Spleen (tissue), 11 donors: Measurements from ENCODE around the gene GIT1. TPM values are rescaled to one million over a fixed set of nuclear protein-coding genes. Genes with fewer than 3 reads are reported as not detected.

ENCODE experiments used
- DNase-seq: peaks from one replicate; pipeline ENCODE4 v3.0.0-alpha.2; 2020
- H3K27ac ChIP-seq, 8 donors: fragments of 200-600 bp; sonication (generic) in 7 of 8; 1 replicate in 4 of 8; 2 replicates in 4 of 8; pipeline versions ENCODE4 v1.5.0 to v1.8.0; 2016 to 2021; ENCODE audit warnings: inconsistent platforms in 4 of 8, mild to moderate bottlenecking in 4 of 8, moderate library complexity in 1 of 8
- H3K27me3 ChIP-seq, 7 donors: fragments of 200-600 bp; sonication (generic) in 6 of 7; replicated peaks in 1 of 7; 1 replicate in 4 of 7; 2 replicates in 3 of 7; pipeline versions ENCODE4 v1.5.0 to v1.8.0; 2016 to 2021; ENCODE audit warnings: inconsistent platforms in 3 of 7, mild to moderate bottlenecking in 1 of 7
- H3K36me3 ChIP-seq, 6 donors: fragments of 200-600 bp; sonication (generic) in 5 of 6; 1 replicate in 4 of 6; 2 replicates in 2 of 6; pipeline versions ENCODE4 v1.5.0 to v1.8.0; 2016 to 2021; ENCODE audit warnings: inconsistent platforms in 2 of 6
- H3K4me1 ChIP-seq, 6 donors: fragments of 200-600 bp; sonication (generic) in 5 of 6; 1 replicate in 3 of 6; 2 replicates in 3 of 6; pipeline versions ENCODE4 v1.5.0 to v1.8.0; 2016 to 2021; ENCODE audit warnings: inconsistent platforms in 3 of 6
- H3K4me3 ChIP-seq, 8 donors: fragments of 200-600 bp; sonication (generic) in 7 of 8; 1 replicate in 4 of 8; 2 replicates in 4 of 8; pipeline versions ENCODE4 v1.5.0 to v1.8.0; 2016 to 2021; ENCODE audit warnings: inconsistent platforms in 4 of 8, mild to moderate bottlenecking in 4 of 8, moderate library complexity in 2 of 8
- H3K9me3 ChIP-seq, 8 donors: fragments of 200-600 bp; sonication (generic) in 7 of 8; 1 replicate in 4 of 8; 2 replicates in 4 of 8; pipeline versions ENCODE4 v1.5.0 to v1.8.0; 2016 to 2021; ENCODE audit warnings: inconsistent platforms in 4 of 8
- CTCF ChIP-seq, 11 experiments: fragments of 200-600 bp in 7 of 11; fragments of 450-650 bp in 4 of 11; sonication (generic) in 4 of 11; IDR thresholded peaks in 8 of 11; conservative IDR thresholded peaks in 3 of 11; 1 replicate in 7 of 11; 2 replicates in 4 of 11; pipeline versions ENCODE4 v1.4.0 to v1.8.0; 2016 to 2021; ENCODE audit warnings: antibody characterized with exemption in 11 of 11, inconsistent platforms in 4 of 11, mild to moderate bottlenecking in 1 of 11
- POLR2A ChIP-seq, 3 donors: fragments of 450-650 bp; IDR thresholded peaks; one replicate each; pipeline ENCODE4 v1.5.1; 2017; ENCODE audit warnings: antibody characterized with exemption in 3 of 3, mild to moderate bottlenecking in 1 of 3
- POLR2AphosphoS5 ChIP-seq, 3 donors: sonication (generic); formaldehyde crosslinking; IDR thresholded peaks; one replicate each; pipeline ENCODE4 v1.5.1; 2017; ENCODE audit warnings: antibody characterized with exemption in 3 of 3
- WGBS, 5 donors: extraction: QIAGEN DNeasy Blood & Tissue Kit in 3 of 5; methylation state at CpG; one replicate each; pipeline versions ENCODE4 v1.1.5 to v1.1.7; 2013 to 2018; 5-methylcytosine and 5-hydroxymethylcytosine counted together
- intact Hi-C: fragments of 100-400 bp; cut with DNase I; formaldehyde crosslinking; loops from one replicate; pipeline ENCODE4 v1.15.0; 2023; ENCODE audit warnings: low total_unique reads
- polyA plus RNA-seq, 3 donors: library from polyadenylated mRNA; stranded (reverse); fragments of 200-250 nt; gene quantifications; one replicate each; pipeline ENCODE4 v1.2.1, GENCODE V29; 2013
- total RNA-seq, 7 donors: library from RNA; depleted of rRNA in 3 of 7; stranded (reverse); fragments of >200 nt in 3 of 7; fragmentation: NEBNext Ultra II Directional in 4 of 7; extraction: Animal tissue kit (Norgen Biotek cat#: 25700) in 4 of 7; gene quantifications; one replicate each; pipeline versions ENCODE4 v1.1.0 to v1.2.1, GENCODE V29; 2016 to 2021
- donor health status: healthy with polysubstance abuse.
- donor health status: DM: no; HTN: no; CAD: no; lungs with moderate emphysema.
- donor health status: DM: no; HTN: no; CAD: no.
- donor health status: Bipolar disorder and iron deficiency.
- donor health status: healthy.
- donor health status: DM: no; HTN: no; CAD: no.
- donor health status: DM: yes; HTN: yes; CAD: no.

GIT1 gene
- total and polyA plus RNA-seq, 10 donors = 20.4 to 64.7 (median 46.0) TPM

GRCh38 chr17:29620779-29621500 is 31.5 kb upstream of the GIT1 start:
- intact Hi-C loops = no loop called here
- H3K4me3 ChIP-seq = no peak overlapping the region
- 92 to 97% (median 94%) methylated on average over 12 of the region's 12 CpGs for WGBS, 5 donors
- TF ChIP-seq CTCF (IDR thresholded peaks at IDR 0.05 in 8 of 11, conservative IDR thresholded peaks at IDR 0.05 in 3 of 11) (no peak), POLR2AphosphoS5 (IDR thresholded peaks at IDR 0.05) (no peak), POLR2A (IDR thresholded peaks at IDR 0.05) (no peak)
- H3K9me3 ChIP-seq = no peaks in the 10 kb centered on the region
- H3K27me3 ChIP-seq = peaks cover 0 to 46% (median 10%) of the 10 kb centered on the region in 7 donors
- H3K4me1 ChIP-seq = peaks cover 28 to 61% (median 47%) of the 10 kb centered on the region in 6 donors
- H3K36me3 ChIP-seq = peaks cover 0 to 10% (median 2%) of the 10 kb centered on the region in 6 donors
- no peak overlapping the region for H3K27ac ChIP-seq
- no peak for DNase-seq

GRCh38 chr17:29620271-29620670 is 30.8 kb upstream of the GIT1 start:
- 83 to 98% (median 94%) methylated on average over 2 to 4 of the region's 4 CpGs for WGBS, 5 donors
- no peak for TF ChIP-seq POLR2A (IDR thresholded peaks at IDR 0.05)
- no peak for TF ChIP-seq POLR2AphosphoS5 (IDR thresholded peaks at IDR 0.05)
- TF ChIP-seq CTCF (IDR thresholded peaks at IDR 0.05 in 8 of 11, conservative IDR thresholded peaks at IDR 0.05 in 3 of 11) = no peak
- peaks cover 34 to 68% (median 54%) of the 10 kb centered on the region in 6 donors for H3K4me1 ChIP-seq
- H3K27me3 ChIP-seq = peaks cover 0 to 49% (median 10%) of the 10 kb centered on the region in 7 donors
- no peak overlapping the region for H3K4me3 ChIP-seq
- no peaks in the 10 kb centered on the region for H3K9me3 ChIP-seq
- intact Hi-C loops = no loop called here
- peaks cover 0 to 3% (median 0%) of the 10 kb centered on the region in 6 donors for H3K36me3 ChIP-seq
- DNase-seq = no peak
- H3K27ac ChIP-seq = no peak overlapping the region

GRCh38 chr17:29619251-29619650 is 29.8 kb upstream of the GIT1 start:
- DNase-seq = no peak
- TF ChIP-seq CTCF (IDR thresholded peaks at IDR 0.05 in 8 of 11, conservative IDR thresholded peaks at IDR 0.05 in 3 of 11) (no peak), POLR2A (IDR thresholded peaks at IDR 0.05) (no peak), POLR2AphosphoS5 (IDR thresholded peaks at IDR 0.05) (no peak)
- intact Hi-C loops = no loop called here
- Histone ChIP-seq H3K4me1 (peaks cover 39 to 78% (median 64%) of the 10 kb centered on the region in 6 donors), H3K27ac (no peak overlapping the region), H3K9me3 (no peaks in the 10 kb centered on the region), H3K36me3 (no peaks in the 10 kb centered on the region), H3K27me3 (peaks cover 0 to 57% (median 10%) of the 10 kb centered on the region in 7 donors), H3K4me3 (no peak overlapping the region)

- TF ChIP-seq POLR2AphosphoS5 (IDR thresholded peaks at IDR 0.05) (no peak), CTCF (IDR thresholded peaks at IDR 0.05 in 8 of 11, conservative IDR thresholded peaks at IDR 0.05 in 3 of 11) (peak in 3 of 11 experiments; percentile 30 to 58 (median 53)), POLR2A (IDR thresholded peaks at IDR 0.05) (no peak)
- peaks cover 0 to 64% (median 10%) of the 10 kb centered on the region in 7 donors for H3K27me3 ChIP-seq
- no peaks in the 10 kb centered on the region for H3K9me3 ChIP-seq
- intact Hi-C loops = no loop called here
- 38 to 43% (median 41%) methylated on average over 21 to 22 of the region's 22 CpGs for WGBS, 5 donors
- H3K4me1 ChIP-seq = peaks cover 47 to 83% (median 71%) of the 10 kb centered on the region in 6 donors
- H3K4me3 ChIP-seq = peak overlapping the region; percentile 20 to 71 (median 42)
- H3K36me3 ChIP-seq = no peaks in the 10 kb centered on the region
- no peak for DNase-seq
- peak overlapping the region in 3 of 8 donors; percentile 73 to 79 (median 79) for H3K27ac ChIP-seq
Observed at GRCh38 chr17:29618272-29619065, 29.0 kb upstream of the GIT1 start.
